Measurements from ENCODE around the gene DCHS1. TPM values are rescaled to one million over a fixed set of nuclear protein-coding genes. Genes with fewer than 3 reads are reported as not detected.

DCHS1 gene
- total and polyA plus RNA-seq, 9 of the 15 experiments (the other 6 are each of a cell fraction or from before 2014, with no cell fraction given) = 0.04 to 0.49 (median 0.14) TPM; not detected in 2

GRCh38 chr11:6682936-6683861, 27.6 kb upstream of the DCHS1 start, which contains the start of gene MRPL17 (continued):
- TF ChIP-seq ZNF512 (tag; IDR thresholded peaks at IDR 0.05) (no peak), PHB2 (IDR thresholded peaks at IDR 0.05; ENCODE audit: low read depth) (no peak), THRAP3 (IDR thresholded peaks at IDR 0.05; ENCODE audit: borderline replicate concordance) (0 out of 2 replicates have a peak, but pooled peaks have one; percentile 71), ZSCAN29 (IDR thresholded peaks at IDR 0.05) (no peak), TAF9B (IDR thresholded peaks at IDR 0.05; ENCODE audit: partially characterized antibody) (peak; percentile 74), NFIC (IDR thresholded peaks at IDR 0.05) (peak; percentile 56; the same call in 1 of the 2 replicates), ARID3B (CRISPR knock-in tag; IDR thresholded peaks at IDR 0.05; ENCODE audit: borderline replicate concordance) (0 out of 2 replicates have a peak, but pooled peaks have one; percentile 22), ZNF76 (CRISPR knock-in tag; IDR thresholded peaks at IDR 0.05; ENCODE audit: borderline replicate concordance) (no peak), ZNF41 (CRISPR knock-in tag; conservative IDR thresholded peaks at IDR 0.05) (no peak), ZNF12 (CRISPR knock-in tag; IDR thresholded peaks at IDR 0.05) (0 out of 2 replicates have a peak, but pooled peaks have one; percentile 59), PRDM10 (IDR thresholded peaks at IDR 0.05; ENCODE audit: partially characterized antibody) (peak; percentile 47), ZNF507 (tag; conservative IDR thresholded peaks at IDR 0.05) (no peak), ZNF134 (CRISPR knock-in tag; conservative IDR thresholded peaks at IDR 0.05) (no peak), ATF3 (IDR thresholded peaks at IDR 0.05) (peak; percentile 8; the same call in 1 of the 2 replicates), ATF3 (CRISPR knock-in tag; conservative IDR thresholded peaks at IDR 0.05) (peak; percentile 84; the same call in 1 of the 2 replicates), POLR2AphosphoS2 (IDR thresholded peaks at IDR 0.05; ENCODE audit: low read length) (peak; percentile 78; the same call in 1 of the 2 replicates), POLR2H (tag; IDR thresholded peaks at IDR 0.05; ENCODE audit: low read depth) (peak; percentile 81)

Measured in K562 (cell line).